ENCODE data around the gene PCID2.
A peak's percentile ranks its signal among the peaks of the same experiment; 100 is the strongest.
"Not testable (repeated sequence)": the region's sequence is repeated elsewhere in the genome, so short reads cannot be mapped to it uniquely, and the experiment has no call there.

PCID2 gene

GRCh38 chr13:113245849-113246796, 37.7 kb upstream of the PCID2 start:
- no peaks in the 10 kb centered on the region for H3K79me2 ChIP-seq (ENCODE audit: control insufficient read depth, low read length)

GRCh38 chr13:113243847-113244246, 35.4 kb upstream of the PCID2 start:
- TF ChIP-seq EZH2phosphoT487 (IDR thresholded peaks at IDR 0.05; ENCODE audit: borderline replicate concordance, low read length): no peak
- no peak for TF ChIP-seq CTCF (IDR thresholded peaks at IDR 0.05; ENCODE audit: low read depth, low read length, poor library complexity, severe bottlenecking)
- H3K27me3 ChIP-seq (ENCODE audit: control insufficient read depth, low read length): no peaks in the 10 kb centered on the region
- H4K20me1 ChIP-seq (ENCODE audit: control insufficient read depth, insufficient read depth, low read depth, low read length): no peaks in the 10 kb centered on the region
- no peaks in the 10 kb centered on the region for H3K9me2 ChIP-seq (replicated peaks; ENCODE audit: control insufficient read depth, low read length)
- H3K4me2 ChIP-seq (ENCODE audit: low read length): no peak overlapping the region
- H3K27ac ChIP-seq (ENCODE audit: low read depth, low read length): no peak overlapping the region
- H3K36me3 ChIP-seq (ENCODE audit: control insufficient read depth, low read length): peaks cover 90% of the 10 kb centered on the region
- H3F3A ChIP-seq (ENCODE audit: control insufficient read depth, insufficient read depth): no peaks in the 10 kb centered on the region
- H3K4me1 ChIP-seq (ENCODE audit: control insufficient read depth, low read length): no peaks in the 10 kb centered on the region
- no peaks in the 10 kb centered on the region for H3K9me3 ChIP-seq (ENCODE audit: control insufficient read depth, insufficient read depth, low read length)
- no peaks in the 10 kb centered on the region for H3K79me2 ChIP-seq (ENCODE audit: control insufficient read depth, low read length)
- H3K4me3 ChIP-seq (ENCODE audit: low read length): no peak overlapping the region

More at GRCh38 chr13:113245849-113246796, 37.7 kb upstream of the PCID2 start:
- Histone ChIP-seq H3K4me1 (ENCODE audit: control insufficient read depth, low read length) (no peaks in the 10 kb centered on the region), H3K9me3 (ENCODE audit: control insufficient read depth, insufficient read depth, low read length) (no peaks in the 10 kb centered on the region), H3K4me2 (ENCODE audit: low read length) (no peak overlapping the region), H3K27ac (ENCODE audit: low read depth, low read length) (no peak overlapping the region), H3K4me3 (ENCODE audit: low read length) (no peak overlapping the region), H3K9me2 (replicated peaks; ENCODE audit: control insufficient read depth, low read length) (no peaks in the 10 kb centered on the region), H3F3A (ENCODE audit: control insufficient read depth, insufficient read depth) (no peaks in the 10 kb centered on the region), H3K36me3 (ENCODE audit: control insufficient read depth, low read length) (peaks cover 92% of the 10 kb centered on the region), H4K20me1 (ENCODE audit: control insufficient read depth, insufficient read depth, low read depth, low read length) (no peaks in the 10 kb centered on the region; the same call in 1 of the 2 replicates), H3K27me3 (ENCODE audit: control insufficient read depth, low read length) (no peaks in the 10 kb centered on the region)
- peak; percentile 27 for TF ChIP-seq CTCF (IDR thresholded peaks at IDR 0.05; ENCODE audit: low read depth, low read length, poor library complexity, severe bottlenecking)
- TF ChIP-seq EZH2phosphoT487 (IDR thresholded peaks at IDR 0.05; ENCODE audit: borderline replicate concordance, low read length): no peak

- H3K79me2 ChIP-seq (ENCODE audit: control insufficient read depth, low read length); H4K20me1 ChIP-seq (ENCODE audit: control insufficient read depth, insufficient read depth, low read depth, low read length); H3K27me3 ChIP-seq (ENCODE audit: control insufficient read depth, low read length); H3K27ac ChIP-seq (ENCODE audit: low read depth, low read length); H3K9me3 ChIP-seq (ENCODE audit: control insufficient read depth, insufficient read depth, low read length); H3K4me2 ChIP-seq (ENCODE audit: low read length); H3K4me3 ChIP-seq (ENCODE audit: low read length); H3K4me1 ChIP-seq (ENCODE audit: control insufficient read depth, low read length); H3K9me2 ChIP-seq (replicated peaks; ENCODE audit: control insufficient read depth, low read length); H3F3A ChIP-seq (ENCODE audit: control insufficient read depth, insufficient read depth): not testable (repeated sequence)
- H3K36me3 ChIP-seq (ENCODE audit: control insufficient read depth, low read length): peaks cover 85% of the 10 kb centered on the region
These were observed 33.2 kb upstream of the PCID2 start for GRCh38 chr13:113241623-113242022.

- Histone ChIP-seq H3K36me3 (ENCODE audit: control insufficient read depth, low read length) (peaks cover 80% of the 10 kb centered on the region), H3K27ac (ENCODE audit: low read depth, low read length) (no peak overlapping the region), H3K4me3 (ENCODE audit: low read length) (no peak overlapping the region), H4K20me1 (ENCODE audit: control insufficient read depth, insufficient read depth, low read depth, low read length) (no peaks in the 10 kb centered on the region), H3F3A (ENCODE audit: control insufficient read depth, insufficient read depth) (no peaks in the 10 kb centered on the region), H3K4me1 (ENCODE audit: control insufficient read depth, low read length) (no peaks in the 10 kb centered on the region), H3K4me2 (ENCODE audit: low read length) (no peak overlapping the region), H3K79me2 (ENCODE audit: control insufficient read depth, low read length) (no peaks in the 10 kb centered on the region), H3K9me2 (replicated peaks; ENCODE audit: control insufficient read depth, low read length) (no peaks in the 10 kb centered on the region), H3K9me3 (ENCODE audit: control insufficient read depth, insufficient read depth, low read length) (no peaks in the 10 kb centered on the region), H3K27me3 (ENCODE audit: control insufficient read depth, low read length) (no peaks in the 10 kb centered on the region)
- no peak for TF ChIP-seq EZH2phosphoT487 (IDR thresholded peaks at IDR 0.05; ENCODE audit: borderline replicate concordance, low read length)
- TF ChIP-seq CTCF (IDR thresholded peaks at IDR 0.05; ENCODE audit: low read depth, low read length, poor library complexity, severe bottlenecking): no peak
These were observed 31.5 kb upstream of the PCID2 start for GRCh38 chr13:113239986-113240385.

Measured in DOHH2 (cell line).